ENCODE measurements around the gene SOS2. TPM values are rescaled to one million over a fixed set of nuclear protein-coding genes. Genes with fewer than 3 reads are reported as not detected.
A peak's percentile ranks its signal among the peaks of the same experiment; 100 is the strongest.

SOS2 gene
- total and polyA plus RNA-seq, 10 donors = 6.7 to 68.8 (median 48.2) TPM

- no peaks in the 10 kb centered on the region for H3K9me3 ChIP-seq
- no peak for DNase-seq
- intact Hi-C loops (cut with DNase I; ENCODE audit: low total_unique reads) = no loop called here
- H3K4me1 ChIP-seq = peaks cover 4 to 97% (median 63%) of the 10 kb centered on the region in 6 donors
- peak overlapping the region in 7 of 8 donors; percentile 22 to 66 (median 59) for H3K27ac ChIP-seq
- H3K4me3 ChIP-seq = peak overlapping the region in 1 of 8 donors; percentile 23
- WGBS, 5 donors = 63 to 74% (median 70%) methylated on average over 5 of the region's 5 CpGs
- no peak for TF ChIP-seq POLR2AphosphoS5 (IDR thresholded peaks at IDR 0.05)
- no peak for TF ChIP-seq POLR2A (IDR thresholded peaks at IDR 0.05)
- TF ChIP-seq CTCF (IDR thresholded peaks at IDR 0.05 in 8 of 11, conservative IDR thresholded peaks at IDR 0.05 in 3 of 11) = no peak
- H3K27me3 ChIP-seq (replicated peaks in 1 of 7) = no peaks in the 10 kb centered on the region
- H3K36me3 ChIP-seq = no peaks in the 10 kb centered on the region
Observed at GRCh38 chr14:50225067-50225973, 6.1 kb downstream of the SOS2 start.

- Histone ChIP-seq H3K27me3 (replicated peaks in 1 of 7) (no peaks in the 10 kb centered on the region), H3K4me3 (no peak overlapping the region), H3K36me3 (no peaks in the 10 kb centered on the region), H3K27ac (peak overlapping the region in 1 of 8 donors; percentile 5), H3K4me1 (peaks cover 3 to 92% (median 41%) of the 10 kb centered on the region in 6 donors), H3K9me3 (no peaks in the 10 kb centered on the region)
- 81 to 90% (median 89%) methylated on average over 1 of the region's 1 CpG for WGBS, 5 donors
- intact Hi-C loops (cut with DNase I; ENCODE audit: low total_unique reads) = no loop called here
- DNase-seq = no peak
- TF ChIP-seq CTCF (IDR thresholded peaks at IDR 0.05 in 8 of 11, conservative IDR thresholded peaks at IDR 0.05 in 3 of 11) (no peak), POLR2AphosphoS5 (IDR thresholded peaks at IDR 0.05) (no peak), POLR2A (IDR thresholded peaks at IDR 0.05) (no peak)
Observed at GRCh38 chr14:50222055-50222613, 9.2 kb downstream of the SOS2 start.

GRCh38 chr14:50218501-50218900 is 12.9 kb downstream of the SOS2 start:
- H3K9me3 ChIP-seq = no peaks in the 10 kb centered on the region
- no peak overlapping the region for H3K4me3 ChIP-seq
- intact Hi-C loops (cut with DNase I; ENCODE audit: low total_unique reads) = no loop called here
- no peak overlapping the region for H3K27ac ChIP-seq
- H3K27me3 ChIP-seq (replicated peaks in 1 of 7) = no peaks in the 10 kb centered on the region
- H3K4me1 ChIP-seq = peaks cover 0 to 95% (median 28%) of the 10 kb centered on the region in 6 donors
- TF ChIP-seq POLR2AphosphoS5 (IDR thresholded peaks at IDR 0.05) (no peak), POLR2A (IDR thresholded peaks at IDR 0.05) (no peak), CTCF (IDR thresholded peaks at IDR 0.05 in 8 of 11, conservative IDR thresholded peaks at IDR 0.05 in 3 of 11) (no peak)
- no peak for DNase-seq
- WGBS, 5 donors = 79 to 90% (median 84%) methylated on average over 5 of the region's 5 CpGs
- no peaks in the 10 kb centered on the region for H3K36me3 ChIP-seq

GRCh38 chr14:50215416-50215815 is 16.0 kb downstream of the SOS2 start:
- Histone ChIP-seq H3K27ac (no peak overlapping the region), H3K4me1 (peaks cover 0 to 79% (median 23%) of the 10 kb centered on the region in 6 donors), H3K27me3 (replicated peaks in 1 of 7) (no peaks in the 10 kb centered on the region), H3K4me3 (no peak overlapping the region), H3K9me3 (no peaks in the 10 kb centered on the region), H3K36me3 (peaks cover 0 to 3% (median 0%) of the 10 kb centered on the region in 6 donors)
- WGBS, 5 donors = 83 to 97% (median 90%) methylated on average over 2 of the region's 2 CpGs
- intact Hi-C loops (cut with DNase I; ENCODE audit: low total_unique reads) = no loop called here
- DNase-seq = no peak
- TF ChIP-seq POLR2A (IDR thresholded peaks at IDR 0.05) (no peak), CTCF (IDR thresholded peaks at IDR 0.05 in 8 of 11, conservative IDR thresholded peaks at IDR 0.05 in 3 of 11) (no peak), POLR2AphosphoS5 (IDR thresholded peaks at IDR 0.05) (no peak)

All from spleen (tissue), 11 donors.